Mucosa of gallbladder (tissue), 1 donor: ENCODE measurements around the gene GNGT2. TPM values are rescaled to one million over a fixed set of nuclear protein-coding genes. Genes with fewer than 3 reads are reported as not detected.

ENCODE experiments used
- DNase-seq: peaks from one replicate; pipeline ENCODE4 v3.0.0-alpha.2; 2020; ENCODE audit warnings: low spot score
- total RNA-seq: library from RNA; stranded (reverse); gene quantifications from one replicate; pipeline ENCODE4 v1.2.1, GENCODE V29; 2021
- donor health status: DM: no; HTN: no; CAD: no.

Gene GNGT2
- total RNA-seq, 1 donor from 2014 or later = 3.4 TPM

- DNase-seq = no peak
Observed at GRCh38 chr17:49229076-49229804, 18.9 kb upstream of the GNGT2 start.

DNA sequence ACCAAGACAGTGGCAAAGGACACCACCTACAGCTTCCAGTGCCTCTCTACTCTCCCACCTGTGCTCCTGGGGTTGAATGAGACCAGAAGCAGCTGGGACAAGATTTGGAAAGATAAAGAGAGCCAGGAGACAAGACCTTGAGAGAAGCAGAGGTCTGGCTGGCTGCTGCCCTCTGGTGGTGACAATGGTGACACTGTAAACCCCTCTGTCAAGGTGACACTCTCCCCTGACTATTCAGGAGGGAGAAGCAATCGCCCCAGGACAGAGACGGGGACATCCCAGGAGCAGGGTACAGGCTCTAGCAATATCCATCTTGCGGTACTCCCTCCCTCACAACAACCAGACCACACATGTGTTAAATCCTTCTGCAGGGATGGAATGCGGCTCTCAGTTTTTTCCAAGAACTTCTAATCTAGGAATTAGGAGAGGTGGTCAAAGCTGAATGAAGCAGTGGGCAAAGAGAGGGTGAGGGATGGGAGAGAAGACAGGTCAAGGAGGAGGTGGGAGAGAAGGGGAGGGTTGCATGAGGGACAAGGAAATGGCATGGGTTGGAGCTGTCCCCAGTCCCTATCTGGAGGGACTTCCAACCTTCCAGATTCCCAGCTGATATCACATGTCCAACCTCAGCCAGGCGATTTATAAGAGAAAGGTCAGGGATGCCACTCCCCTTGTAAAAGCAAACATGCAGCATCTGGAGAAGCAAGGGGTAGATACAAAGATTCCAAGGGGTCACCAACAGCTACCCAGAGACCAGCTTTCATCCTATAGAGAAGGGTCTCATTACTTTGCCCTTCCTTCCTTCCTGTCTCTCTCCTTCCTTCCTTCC lies 17.3 kb upstream of the GNGT2 start:
- DNase-seq = peak; percentile 74

DNA sequence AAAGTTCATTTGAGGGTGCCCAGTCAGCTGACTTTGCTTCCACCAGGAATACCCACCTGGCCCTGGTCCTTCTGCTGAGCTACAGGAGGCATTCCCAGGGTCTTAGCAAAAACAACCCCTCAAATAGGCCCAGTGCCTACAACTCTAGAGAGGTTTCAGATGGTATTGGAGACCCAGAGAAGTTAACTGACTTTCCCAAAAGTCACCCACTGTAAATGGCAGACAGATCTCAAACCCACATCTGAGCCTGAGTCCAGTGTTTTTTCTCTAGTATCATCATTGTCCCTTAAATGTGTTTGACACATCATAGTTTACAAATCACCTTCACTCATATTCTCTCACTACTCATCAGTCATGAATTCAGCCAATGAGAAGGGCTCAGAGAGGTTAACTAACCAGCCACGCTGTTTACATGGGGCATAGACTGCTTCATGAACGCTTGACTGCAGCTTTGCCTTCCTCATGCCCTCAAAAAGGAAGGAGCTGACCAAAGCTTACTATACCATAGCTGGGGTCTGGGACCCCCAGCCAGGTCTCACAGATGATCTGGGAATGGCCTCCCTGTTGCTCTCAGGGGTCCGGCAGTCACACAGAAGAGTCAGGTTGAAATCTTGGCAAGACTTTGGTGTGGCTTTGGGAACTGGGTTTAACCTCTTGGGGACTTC lies 16.5 kb upstream of the GNGT2 start:
- no peak for DNase-seq

- no peak for DNase-seq
Observed at GRCh38 chr17:49225554-49226236, 15.3 kb upstream of the GNGT2 start.

- no peak for DNase-seq
Observed at GRCh38 chr17:49224997-49225337, 14.6 kb upstream of the GNGT2 start.

DNA sequence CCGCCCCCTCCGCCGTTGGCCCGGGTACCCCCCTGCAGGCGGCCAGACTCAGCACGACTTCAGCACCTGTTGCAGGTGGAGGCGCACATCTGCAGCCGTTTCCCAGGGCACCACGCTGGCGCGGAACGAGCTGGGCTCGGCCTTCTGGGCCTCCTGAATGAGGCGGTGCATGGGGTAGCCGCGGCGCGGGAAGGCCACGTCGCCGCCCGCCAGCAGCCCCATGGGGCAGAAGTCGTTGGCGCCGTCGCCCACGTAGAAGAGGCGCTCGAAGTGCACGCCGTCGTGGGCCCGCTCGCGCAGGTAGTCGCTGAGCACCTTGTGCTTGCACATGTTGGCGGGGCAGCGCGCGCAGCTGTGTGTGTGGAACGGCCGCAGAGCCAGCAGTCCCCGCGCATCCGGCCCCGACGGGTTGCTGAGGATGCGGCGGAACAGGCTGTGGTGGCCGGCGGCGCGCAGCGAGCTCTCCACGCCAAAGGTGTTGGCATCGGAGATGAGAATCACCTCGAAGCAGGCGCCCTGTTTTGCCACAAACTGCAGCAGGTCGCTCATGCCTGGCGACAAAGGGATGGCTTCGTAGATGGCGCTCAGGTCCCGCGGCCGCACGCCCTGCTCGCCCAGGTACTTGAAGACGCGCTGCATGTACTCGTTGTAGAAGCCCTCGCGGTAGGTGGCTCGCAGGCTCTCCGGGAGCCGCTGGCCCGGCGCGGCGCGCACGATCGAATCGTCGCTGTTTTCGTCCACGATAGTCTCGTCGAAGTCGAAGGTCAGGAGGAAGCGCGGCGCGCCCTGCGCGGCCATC lies 14.0 kb upstream of the GNGT2 start:
- no peak for DNase-seq

DNA sequence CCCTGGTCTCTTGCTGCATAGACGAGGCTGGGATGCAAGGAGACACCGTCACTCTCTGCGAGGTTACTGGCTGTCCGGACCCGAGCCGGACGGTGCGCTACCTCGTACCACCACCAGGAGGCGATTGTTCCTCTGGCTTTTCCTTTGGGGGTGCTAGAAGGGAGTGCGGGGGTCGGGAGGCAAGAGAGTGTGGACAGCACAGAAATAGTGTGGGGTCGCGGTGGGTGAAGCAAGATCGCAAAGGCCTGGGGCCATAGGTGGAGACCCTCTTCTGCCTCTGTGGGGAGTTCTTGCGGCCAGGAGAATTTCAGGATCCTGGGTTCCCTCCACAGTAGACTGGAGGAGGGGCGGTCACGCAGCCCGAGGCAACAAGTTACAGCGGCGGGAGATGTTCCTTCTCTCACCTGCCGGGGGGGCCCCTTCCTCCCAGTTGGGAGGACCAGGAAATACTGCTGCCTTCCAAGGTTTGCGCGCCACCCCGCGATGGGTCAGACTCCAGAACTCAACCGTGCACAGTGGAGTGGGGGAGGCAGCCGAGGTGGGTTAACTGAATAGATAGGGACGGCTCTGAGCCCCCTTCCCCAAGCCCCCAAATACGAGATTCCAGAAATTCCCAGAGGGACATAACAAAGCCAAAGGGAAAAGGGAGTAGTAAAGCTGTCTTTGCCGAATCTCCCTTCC lies 13.3 kb upstream of the GNGT2 start:
- DNase-seq = no peak

DNA sequence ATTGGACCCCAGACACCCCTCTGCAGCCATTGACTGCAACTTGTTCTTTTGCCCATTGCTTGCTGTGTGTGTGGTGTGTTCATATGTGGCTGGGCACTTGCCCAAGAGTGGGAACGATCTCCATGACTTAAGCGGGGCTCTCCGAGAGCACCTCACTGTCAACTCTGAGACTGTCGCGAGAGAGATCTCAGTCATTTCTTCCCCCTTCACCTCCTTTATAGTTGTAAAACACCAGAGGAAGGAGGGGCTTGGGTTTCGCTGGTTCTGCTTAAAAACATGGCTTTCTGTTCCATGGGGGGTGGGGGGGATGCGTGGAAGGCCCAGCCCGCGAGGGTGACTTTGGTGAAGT lies 12.8 kb upstream of the GNGT2 start:
- no peak for DNase-seq

DNA sequence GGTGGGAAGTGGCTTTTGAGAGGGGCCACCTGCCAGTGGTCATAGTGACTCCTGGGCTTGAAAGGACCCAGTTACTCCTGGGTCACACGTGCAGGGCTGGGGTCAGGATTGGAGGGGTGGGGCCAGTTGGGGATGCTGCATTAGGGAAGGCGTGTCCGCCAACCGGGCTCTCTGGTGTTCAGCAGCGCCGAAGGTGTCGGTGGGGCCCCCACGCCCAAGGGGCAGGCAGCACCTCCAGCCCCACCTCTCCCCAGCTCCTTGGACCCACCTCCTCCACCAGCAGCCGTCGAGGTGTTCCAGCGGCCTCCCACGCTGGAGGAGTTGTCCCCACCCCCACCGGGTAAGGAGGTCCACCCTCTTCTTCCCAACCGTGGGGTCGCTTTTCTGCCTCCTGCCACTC lies 9.6 kb upstream of the GNGT2 start:
- no peak for DNase-seq

GRCh38 chr17:49218941-49219913 lies 8.9 kb upstream of the GNGT2 start:
- DNase-seq = no peak

- DNase-seq = peak; percentile 70
Observed at GRCh38 chr17:49217651-49218413, 7.5 kb upstream of the GNGT2 start.

DNA sequence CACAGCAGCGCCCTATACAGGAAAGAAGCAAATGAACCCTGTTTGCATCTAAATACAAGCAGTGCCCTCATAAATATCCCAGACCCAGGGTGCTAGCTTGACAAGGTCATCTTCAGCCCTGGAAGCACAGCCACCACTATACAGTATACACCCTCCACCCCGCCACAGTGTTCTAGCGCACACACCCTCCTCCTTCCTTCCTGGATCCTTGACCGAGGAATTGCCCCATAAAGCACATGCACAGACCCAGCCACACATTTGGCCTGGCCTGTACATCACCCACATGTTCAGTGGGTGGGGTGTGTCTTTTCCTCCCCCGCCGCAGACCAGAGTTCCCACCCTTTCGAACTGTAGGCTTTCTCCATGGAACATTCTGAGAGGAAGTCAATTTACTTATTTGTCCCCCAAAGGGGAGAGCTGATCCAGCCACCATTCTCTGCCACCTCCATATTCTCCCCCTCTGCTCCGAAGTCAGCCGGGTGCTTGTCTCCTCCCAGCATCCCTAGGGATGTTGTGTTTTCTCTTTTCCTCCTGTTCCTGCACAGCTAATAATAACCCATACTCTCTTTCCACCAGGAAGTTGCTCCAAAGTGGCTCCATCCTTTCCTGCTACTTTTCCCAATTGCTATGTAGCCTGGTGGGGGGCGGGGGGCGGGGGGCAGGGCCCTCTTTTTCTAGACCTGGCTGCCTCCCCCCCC lies 6.7 kb upstream of the GNGT2 start:
- no peak for DNase-seq

- DNase-seq = no peak
Observed at GRCh38 chr17:49216482-49216881, 6.1 kb upstream of the GNGT2 start.

- DNase-seq = peak; percentile 71
Observed at GRCh38 chr17:49214676-49215360, 4.4 kb upstream of the GNGT2 start.

DNA sequence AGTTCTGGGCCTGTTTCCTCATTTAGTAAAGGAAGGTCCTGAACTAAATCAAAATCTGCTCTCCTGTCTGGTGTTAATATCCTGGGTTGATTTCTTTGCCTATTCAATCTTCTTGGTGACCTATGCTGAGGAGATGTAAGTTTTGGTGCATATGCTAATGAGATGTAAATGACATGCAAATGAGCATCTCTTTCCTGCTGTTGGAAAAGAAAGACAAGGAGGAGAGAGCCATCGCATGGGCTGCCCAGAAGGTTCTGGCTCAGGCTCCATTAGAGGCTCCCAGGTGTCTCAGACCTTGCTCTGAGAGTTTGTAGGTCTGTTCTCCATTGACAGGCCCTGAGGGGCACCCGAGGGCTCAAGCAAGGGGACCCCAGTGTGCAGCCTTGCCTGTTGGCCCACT lies 3.5 kb upstream of the GNGT2 start:
- DNase-seq = no peak

- DNase-seq = no peak
Observed at GRCh38 chr17:49213399-49213798, 3.0 kb upstream of the GNGT2 start.

DNA sequence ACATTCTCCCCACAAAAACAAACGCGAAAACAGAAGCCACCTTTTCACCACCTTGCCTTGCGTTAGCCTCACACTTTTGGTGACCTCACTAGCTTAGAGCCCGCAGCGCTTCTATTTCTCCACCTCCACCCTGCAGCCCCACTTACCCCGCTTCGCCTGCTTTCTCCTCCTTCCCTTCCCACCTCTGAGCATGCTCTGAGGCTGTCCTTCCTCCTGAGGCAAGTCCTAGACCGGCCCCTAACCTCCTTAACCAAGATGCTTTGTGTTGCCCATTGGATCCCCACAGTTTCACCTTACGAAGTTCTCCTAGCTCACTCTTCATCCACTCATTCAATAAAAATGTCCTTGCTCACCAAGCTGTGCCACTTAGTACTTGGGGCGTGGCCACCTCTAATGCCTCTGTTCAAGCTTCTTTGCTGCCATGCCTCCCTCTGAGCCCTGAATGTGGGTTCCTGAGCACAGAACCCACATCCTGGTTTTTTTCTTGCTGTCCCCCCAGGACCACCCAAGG lies 1.3 kb downstream of the GNGT2 start:
- DNase-seq = no peak
